Endodermal cell (in vitro differentiated cells): ENCODE data around the gene ATOSA. TPM values are rescaled to one million over a fixed set of nuclear protein-coding genes. Genes with fewer than 3 reads are reported as not detected.

Source experiments
- DNase-seq: peaks from one replicate; pipeline ENCODE4 v3.0.0-alpha.2; 2017
- H3K27ac ChIP-seq: 2 replicates; pipeline ENCODE4 v1.5.1; 2013; ENCODE audit warnings: mild to moderate bottlenecking, low read depth, low read length, moderate library complexity
- H3K27me3 ChIP-seq: 2 replicates; pipeline ENCODE4 v1.6.1; 2013; ENCODE audit warnings: mild to moderate bottlenecking, low read length, moderate library complexity; ENCODE audit not compliant: insufficient read depth, control insufficient read depth, poor library complexity, severe bottlenecking
- H3K36me3 ChIP-seq: 2 replicates; pipeline ENCODE4 v1.7.0; 2013; ENCODE audit warnings: mild to moderate bottlenecking, low read length, moderate library complexity; ENCODE audit not compliant: control insufficient read depth, insufficient read depth
- H3K4me1 ChIP-seq: one replicate; pipeline ENCODE4 v1.7.0; 2013; ENCODE audit warnings: low read length; ENCODE audit not compliant: control insufficient read depth, insufficient read depth
- H3K4me3 ChIP-seq: 2 replicates; pipeline ENCODE4 v1.5.1; 2013; ENCODE audit warnings: mild to moderate bottlenecking, low read length, moderate library complexity
- H3K9ac ChIP-seq: 2 replicates; pipeline ENCODE4 v1.6.1; 2013; ENCODE audit warnings: mild to moderate bottlenecking, low read length, moderate library complexity; ENCODE audit not compliant: poor library complexity, severe bottlenecking; ENCODE audit errors: extremely low read depth
- H3K9me3 ChIP-seq: 2 replicates; pipeline ENCODE4 v1.6.1; 2013; ENCODE audit warnings: mild to moderate bottlenecking, low read length, moderate library complexity; ENCODE audit not compliant: control insufficient read depth
- H3K27ac Mint-ChIP-seq: 2 replicates; pipeline ENCODE4 v1.8.0; 2020; ENCODE audit warnings: mixed read lengths
- H3K27me3 Mint-ChIP-seq: 2 replicates; pipeline ENCODE4 v1.8.0; 2021; ENCODE audit warnings: mild to moderate bottlenecking, mixed read lengths; ENCODE audit not compliant: insufficient read depth
- H3K36me3 Mint-ChIP-seq: 2 replicates; pipeline ENCODE4 v1.8.0; 2020; ENCODE audit warnings: low read depth, mixed read lengths
- H3K4me1 Mint-ChIP-seq: 2 replicates; pipeline ENCODE4 v1.8.0; 2020; ENCODE audit warnings: mixed read lengths
- H3K4me3 Mint-ChIP-seq: 2 replicates; pipeline ENCODE4 v1.8.0; 2020; ENCODE audit warnings: mild to moderate bottlenecking, moderate library complexity, mixed read lengths
- H3K9me3 Mint-ChIP-seq: 2 replicates; pipeline ENCODE4 v1.8.0; 2020; ENCODE audit warnings: mild to moderate bottlenecking, mixed read lengths
- WGBS, 2 experiments: methylation state at CpG; one replicate each; pipeline versions ENCODE4 v1.1.5 to v1.1.7; 2013; ENCODE audit warnings: missing lambda C conversion rate in 2 of 2, mixed read lengths in 1 of 2; ENCODE audit not compliant: insufficient coverage in 1 of 2, insufficient read length in 1 of 2; 5-methylcytosine and 5-hydroxymethylcytosine counted together
- total RNA-seq, 2 donors: library from RNA; stranded (reverse); fragmentation: NEBNext Ultra II Directional in 1 of 2; extraction: Animal tissue kit (Norgen Biotek cat#: 25700) in 1 of 2; gene quantifications; 2 replicates in 1 of 2; 3 replicates in 1 of 2; pipeline ENCODE4 v1.2.1, GENCODE V29; 2021
- TF ChIP-seq, protein P1 (sequence below): fragments of 200-600 bp; sonication (generic); conservative IDR thresholded peaks from 2 replicates; pipeline ENCODE4 v1.5.0; 2021; ENCODE audit warnings: antibody characterized with exemption, mild to moderate bottlenecking

The ATOSA gene
- total RNA-seq, 2 donors from 2014 or later, result 18.6 to 27.8 TPM

DNA sequence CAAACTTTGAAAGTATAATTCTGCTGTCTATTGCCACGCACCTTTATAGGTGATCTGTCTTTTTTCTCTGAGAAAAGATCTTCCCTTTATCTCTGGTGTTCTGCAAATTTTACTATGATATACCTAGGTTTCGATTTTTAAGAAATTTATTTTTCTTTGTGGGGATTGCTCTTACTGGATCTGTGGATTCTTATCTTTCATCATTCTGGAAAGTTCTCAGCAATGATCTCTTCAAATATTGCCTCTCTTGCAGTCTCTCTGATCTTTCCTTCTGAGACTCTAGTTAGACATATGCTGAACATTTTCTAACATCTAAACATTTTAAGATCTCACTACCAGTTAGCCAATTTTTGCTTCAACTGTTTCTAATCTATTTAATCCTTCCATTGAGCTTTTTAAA is 47.0 kb upstream of the ATOSA start:
- Histone ChIP-seq H3K9ac (no peak overlapping the region), H3K36me3 (no peaks in the 10 kb centered on the region), H3K9me3 (peaks cover 15% of the 10 kb centered on the region), H3K4me3 (no peak overlapping the region), H3K27ac (no peak overlapping the region), H3K4me1 (no peaks in the 10 kb centered on the region), H3K27me3 (no peaks in the 10 kb centered on the region)
- H3K9me3 Mint-ChIP-seq, result peaks cover 13% of the 10 kb centered on the region
- no peak overlapping the region for H3K27ac Mint-ChIP-seq
- DNase-seq, result no peak
- WGBS, 2 experiments, result 100% methylated on average over 2 of the region's 2 CpGs
- H3K4me1 Mint-ChIP-seq, result peaks cover 7% of the 10 kb centered on the region
- H3K4me3 Mint-ChIP-seq, result no peak overlapping the region
- H3K36me3 Mint-ChIP-seq, result no peaks in the 10 kb centered on the region
- TF ChIP-seq, protein P1, sequence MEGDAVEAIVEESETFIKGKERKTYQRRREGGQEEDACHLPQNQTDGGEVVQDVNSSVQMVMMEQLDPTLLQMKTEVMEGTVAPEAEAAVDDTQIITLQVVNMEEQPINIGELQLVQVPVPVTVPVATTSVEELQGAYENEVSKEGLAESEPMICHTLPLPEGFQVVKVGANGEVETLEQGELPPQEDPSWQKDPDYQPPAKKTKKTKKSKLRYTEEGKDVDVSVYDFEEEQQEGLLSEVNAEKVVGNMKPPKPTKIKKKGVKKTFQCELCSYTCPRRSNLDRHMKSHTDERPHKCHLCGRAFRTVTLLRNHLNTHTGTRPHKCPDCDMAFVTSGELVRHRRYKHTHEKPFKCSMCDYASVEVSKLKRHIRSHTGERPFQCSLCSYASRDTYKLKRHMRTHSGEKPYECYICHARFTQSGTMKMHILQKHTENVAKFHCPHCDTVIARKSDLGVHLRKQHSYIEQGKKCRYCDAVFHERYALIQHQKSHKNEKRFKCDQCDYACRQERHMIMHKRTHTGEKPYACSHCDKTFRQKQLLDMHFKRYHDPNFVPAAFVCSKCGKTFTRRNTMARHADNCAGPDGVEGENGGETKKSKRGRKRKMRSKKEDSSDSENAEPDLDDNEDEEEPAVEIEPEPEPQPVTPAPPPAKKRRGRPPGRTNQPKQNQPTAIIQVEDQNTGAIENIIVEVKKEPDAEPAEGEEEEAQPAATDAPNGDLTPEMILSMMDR, result no peak
- H3K27me3 Mint-ChIP-seq, result no peaks in the 10 kb centered on the region

DNA sequence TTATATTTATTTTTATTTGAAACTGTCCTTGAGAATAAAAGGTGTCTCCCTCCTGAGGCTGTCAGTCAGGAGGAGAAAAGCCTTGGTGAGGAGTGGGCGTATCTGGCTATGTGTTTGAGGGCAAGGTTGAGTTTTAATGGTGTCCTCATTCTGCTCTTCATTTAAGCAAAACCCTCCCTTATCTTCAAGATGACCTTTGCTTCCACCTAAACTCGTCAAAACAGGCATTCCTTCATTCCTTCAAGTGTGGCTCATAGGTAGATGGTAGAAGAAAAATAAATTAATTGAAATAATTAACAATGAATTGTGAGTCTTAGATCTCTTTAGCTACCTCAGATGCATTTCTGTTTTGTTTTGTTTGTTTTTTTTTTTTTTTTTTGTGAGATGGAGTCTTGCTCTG is 39.4 kb upstream of the ATOSA start:
- H3K9ac ChIP-seq, result no peak overlapping the region
- H3K9me3 Mint-ChIP-seq, result no peaks in the 10 kb centered on the region
- H3K4me3 ChIP-seq, result no peak overlapping the region
- H3K4me3 Mint-ChIP-seq, result no peak overlapping the region
- H3K27me3 Mint-ChIP-seq, result no peaks in the 10 kb centered on the region
- DNase-seq, result no peak
- H3K27ac Mint-ChIP-seq, result no peak overlapping the region
- H3K36me3 ChIP-seq, result no peaks in the 10 kb centered on the region
- no peaks in the 10 kb centered on the region for H3K9me3 ChIP-seq
- peaks cover 2% of the 10 kb centered on the region for H3K4me1 Mint-ChIP-seq
- no peaks in the 10 kb centered on the region for H3K36me3 Mint-ChIP-seq
- TF ChIP-seq, protein P1, result no peak
- WGBS, 2 experiments, result no CpG with 5 or more reads among the region's 2 CpGs
- H3K4me1 ChIP-seq, result no peaks in the 10 kb centered on the region
- no peak overlapping the region for H3K27ac ChIP-seq
- no peaks in the 10 kb centered on the region for H3K27me3 ChIP-seq

DNA sequence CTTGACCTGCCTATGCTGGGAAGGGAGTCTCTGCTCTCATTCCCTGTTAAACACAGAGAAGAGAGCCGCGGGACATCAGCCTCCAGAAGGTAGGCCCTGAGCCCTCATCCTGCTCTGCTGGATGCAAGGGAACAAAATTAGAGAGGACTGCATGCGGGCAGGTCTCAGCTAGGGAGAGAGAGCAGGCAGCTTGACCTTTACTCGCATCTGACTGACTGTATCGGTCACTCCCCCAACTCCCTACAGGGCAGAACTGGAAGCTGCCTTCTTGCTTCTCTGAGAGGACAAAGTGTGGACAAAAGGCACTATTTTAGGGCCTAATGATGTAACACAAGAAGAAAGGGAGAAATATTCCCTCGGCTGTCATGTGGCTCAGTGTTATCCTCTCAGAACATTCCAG is 38.7 kb upstream of the ATOSA start:
- TF ChIP-seq, protein P1, result no peak
- Histone ChIP-seq H3K9me3 (no peaks in the 10 kb centered on the region), H3K36me3 (no peaks in the 10 kb centered on the region), H3K27me3 (no peaks in the 10 kb centered on the region), H3K4me1 (no peaks in the 10 kb centered on the region), H3K9ac (no peak overlapping the region), H3K27ac (no peak overlapping the region), H3K4me3 (no peak overlapping the region)
- Mint-ChIP-seq H3K4me1 (peaks cover 2% of the 10 kb centered on the region), H3K9me3 (no peaks in the 10 kb centered on the region), H3K4me3 (no peak overlapping the region), H3K36me3 (no peaks in the 10 kb centered on the region), H3K27me3 (no peaks in the 10 kb centered on the region), H3K27ac (no peak overlapping the region)
- DNase-seq, result no peak
- 80 to 91% methylated on average over 4 to 6 of the region's 6 CpGs for WGBS, 2 experiments
